Right atrium auricular region (tissue), 2 donors: ENCODE data around the gene PRPF40B. TPM values are rescaled to one million over a fixed set of nuclear protein-coding genes. Genes with fewer than 3 reads are reported as not detected.

ENCODE experiments used
- DNase-seq: peaks from one replicate; pipeline ENCODE4 v3.0.0-alpha.2; 2019; ENCODE audit warnings: low spot score
- H3K27ac ChIP-seq, 2 donors: fragments of 200-600 bp; sonication (generic); 1 replicate in 1 of 2; 2 replicates in 1 of 2; pipeline ENCODE4 v1.5.1; 2016 to 2019
- H3K27me3 ChIP-seq, 2 donors: fragments of 200-600 bp; sonication (generic); one replicate each; pipeline versions ENCODE4 v1.5.1 to v1.6.0; 2017 to 2019
- H3K36me3 ChIP-seq: fragments of 200-600 bp; sonication (generic); one replicate; pipeline ENCODE4 v1.5.1; 2016
- H3K4me1 ChIP-seq, 2 donors: fragments of 200-600 bp; sonication (generic); one replicate each; pipeline versions ENCODE4 v1.5.1 to v1.6.0; 2017 to 2019
- H3K4me3 ChIP-seq, 2 donors: fragments of 200-600 bp; sonication (generic); 1 replicate in 1 of 2; 2 replicates in 1 of 2; pipeline ENCODE4 v1.5.1; 2017 to 2019; ENCODE audit warnings: mild to moderate bottlenecking in 1 of 2, moderate library complexity in 1 of 2
- H3K9me3 ChIP-seq, 2 donors: fragments of 200-600 bp; sonication (generic); one replicate each; pipeline ENCODE4 v1.5.1; 2019
- total RNA-seq, 2 donors: library from RNA; depleted of rRNA; stranded (reverse); fragments of >200 nt; gene quantifications; one replicate each; pipeline ENCODE4 v1.1.0, GENCODE V29; 2016
- TF ChIP-seq, protein P1 (sequence below), 2 donors: fragments of 200-600 bp; sonication (generic); IDR thresholded peaks; one replicate each; pipeline ENCODE4 v1.5.1; 2019; ENCODE audit warnings: antibody characterized with exemption in 2 of 2

PRPF40B gene
- total RNA-seq, 2 donors from 2014 or later = 14.9 to 16.0 TPM

GRCh38 chr12:49626169-49626835 lies 2.9 kb downstream of the PRPF40B start:
- no peaks in the 10 kb centered on the region for H3K9me3 ChIP-seq
- no peak overlapping the region for H3K27ac ChIP-seq

DNA sequence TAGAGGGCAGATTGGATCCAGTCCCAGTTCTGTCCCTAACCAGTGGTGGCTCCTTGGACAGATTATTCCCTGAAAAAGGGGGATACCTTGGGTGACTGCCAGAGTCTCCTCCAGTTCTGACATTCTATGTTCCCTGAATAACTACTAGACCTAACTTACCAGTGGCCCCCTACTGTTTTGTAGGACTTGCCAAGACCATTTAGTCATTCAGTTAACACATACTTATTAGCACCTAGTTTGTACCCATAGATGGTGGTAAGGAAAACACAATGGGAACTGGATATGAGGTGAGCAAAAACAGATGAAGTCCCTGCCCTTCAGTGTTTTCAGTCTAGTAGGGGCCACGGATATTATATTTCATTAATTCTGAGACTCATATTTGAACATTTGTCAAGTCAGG lies 3.5 kb downstream of the PRPF40B start:
- peaks cover 3% of the 10 kb centered on the region for H3K36me3 ChIP-seq
- no peaks in the 10 kb centered on the region for H3K9me3 ChIP-seq
- no peaks in the 10 kb centered on the region for H3K27me3 ChIP-seq
- H3K4me3 ChIP-seq = no peak overlapping the region
- TF ChIP-seq, protein P1, sequence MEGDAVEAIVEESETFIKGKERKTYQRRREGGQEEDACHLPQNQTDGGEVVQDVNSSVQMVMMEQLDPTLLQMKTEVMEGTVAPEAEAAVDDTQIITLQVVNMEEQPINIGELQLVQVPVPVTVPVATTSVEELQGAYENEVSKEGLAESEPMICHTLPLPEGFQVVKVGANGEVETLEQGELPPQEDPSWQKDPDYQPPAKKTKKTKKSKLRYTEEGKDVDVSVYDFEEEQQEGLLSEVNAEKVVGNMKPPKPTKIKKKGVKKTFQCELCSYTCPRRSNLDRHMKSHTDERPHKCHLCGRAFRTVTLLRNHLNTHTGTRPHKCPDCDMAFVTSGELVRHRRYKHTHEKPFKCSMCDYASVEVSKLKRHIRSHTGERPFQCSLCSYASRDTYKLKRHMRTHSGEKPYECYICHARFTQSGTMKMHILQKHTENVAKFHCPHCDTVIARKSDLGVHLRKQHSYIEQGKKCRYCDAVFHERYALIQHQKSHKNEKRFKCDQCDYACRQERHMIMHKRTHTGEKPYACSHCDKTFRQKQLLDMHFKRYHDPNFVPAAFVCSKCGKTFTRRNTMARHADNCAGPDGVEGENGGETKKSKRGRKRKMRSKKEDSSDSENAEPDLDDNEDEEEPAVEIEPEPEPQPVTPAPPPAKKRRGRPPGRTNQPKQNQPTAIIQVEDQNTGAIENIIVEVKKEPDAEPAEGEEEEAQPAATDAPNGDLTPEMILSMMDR (IDR thresholded peaks at IDR 0.05) = no peak
- H3K4me1 ChIP-seq = peaks cover 0 to 15% of the 10 kb centered on the region in 2 donors
- H3K27ac ChIP-seq = no peak overlapping the region
- DNase-seq = no peak

More at GRCh38 chr12:49626169-49626835, 2.9 kb downstream of the PRPF40B start:
- TF ChIP-seq, protein P1 (IDR thresholded peaks at IDR 0.05) = peak in 1 of 2 donors; percentile 13
- Histone ChIP-seq H3K4me3 (no peak overlapping the region), H3K27me3 (no peaks in the 10 kb centered on the region), H3K36me3 (no peaks in the 10 kb centered on the region), H3K4me1 (peaks cover 0 to 21% of the 10 kb centered on the region in 2 donors)
- DNase-seq = no peak

GRCh38 chr12:49627752-49628360 lies 4.5 kb downstream of the PRPF40B start:
- Histone ChIP-seq H3K4me3 (no peak overlapping the region), H3K9me3 (no peaks in the 10 kb centered on the region), H3K27ac (no peak overlapping the region), H3K4me1 (peaks cover 0 to 7% of the 10 kb centered on the region in 2 donors), H3K27me3 (no peaks in the 10 kb centered on the region), H3K36me3 (peaks cover 5% of the 10 kb centered on the region)
- no peak for DNase-seq
- TF ChIP-seq, protein P1 (IDR thresholded peaks at IDR 0.05) = no peak

GRCh38 chr12:49631336-49631907 lies 8.1 kb downstream of the PRPF40B start:
- no peak overlapping the region for H3K27ac ChIP-seq
- no peaks in the 10 kb centered on the region for H3K27me3 ChIP-seq
- H3K4me3 ChIP-seq = no peak overlapping the region
- no peaks in the 10 kb centered on the region for H3K9me3 ChIP-seq
- DNase-seq = no peak
- TF ChIP-seq, protein P1 (IDR thresholded peaks at IDR 0.05) = no peak
- peaks cover 0 to 3% of the 10 kb centered on the region in 2 donors for H3K4me1 ChIP-seq
- H3K36me3 ChIP-seq = peaks cover 21% of the 10 kb centered on the region

GRCh38 chr12:49632401-49632800 lies 9.0 kb downstream of the PRPF40B start:
- TF ChIP-seq, protein P1 (IDR thresholded peaks at IDR 0.05) = no peak
- peaks cover 21% of the 10 kb centered on the region for H3K36me3 ChIP-seq
- no peak overlapping the region for H3K27ac ChIP-seq
- H3K4me1 ChIP-seq = peaks cover 0 to 13% of the 10 kb centered on the region in 2 donors
- H3K4me3 ChIP-seq = no peak overlapping the region
- no peak for DNase-seq
- no peaks in the 10 kb centered on the region for H3K9me3 ChIP-seq
- no peaks in the 10 kb centered on the region for H3K27me3 ChIP-seq
